NCI-H2171 treated with DMSO at 0.1 percent for 48 hours (cell line): ENCODE measurements around the gene LRRC9.
"Not testable (repeated sequence)": the region's sequence is repeated elsewhere in the genome, so short reads cannot be mapped to it uniquely, and the experiment has no call there.

Experiments
- DNase-seq: peaks from one replicate; lab custom pipeline; 2025; lab: John Stamatoyannopoulos, UW

The LRRC9 gene

GRCh38 chr14:60064491-60065072 is 144.6 kb downstream of the LRRC9 start:
- peak; percentile 50 for DNase-seq

DNA sequence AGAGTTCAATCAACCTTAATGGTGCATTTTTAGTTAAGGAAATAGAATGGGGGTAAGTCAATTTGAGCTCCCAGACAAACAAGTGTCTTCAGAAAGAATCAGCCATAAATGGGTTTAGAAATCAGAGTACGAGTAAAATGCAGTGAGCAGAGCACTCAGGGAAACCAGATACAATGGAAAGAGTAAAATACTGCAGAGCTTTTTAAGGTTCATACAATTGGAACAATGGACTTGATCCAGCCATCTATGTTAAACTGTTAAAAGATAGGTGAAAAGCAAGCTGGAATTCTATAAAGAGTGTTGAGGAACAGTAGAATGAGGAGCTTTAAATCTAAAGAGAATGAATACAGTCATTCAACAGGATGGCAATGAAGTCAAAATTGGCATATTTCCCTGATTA is 147.9 kb downstream of the LRRC9 start:
- DNase-seq, result no peak

DNA sequence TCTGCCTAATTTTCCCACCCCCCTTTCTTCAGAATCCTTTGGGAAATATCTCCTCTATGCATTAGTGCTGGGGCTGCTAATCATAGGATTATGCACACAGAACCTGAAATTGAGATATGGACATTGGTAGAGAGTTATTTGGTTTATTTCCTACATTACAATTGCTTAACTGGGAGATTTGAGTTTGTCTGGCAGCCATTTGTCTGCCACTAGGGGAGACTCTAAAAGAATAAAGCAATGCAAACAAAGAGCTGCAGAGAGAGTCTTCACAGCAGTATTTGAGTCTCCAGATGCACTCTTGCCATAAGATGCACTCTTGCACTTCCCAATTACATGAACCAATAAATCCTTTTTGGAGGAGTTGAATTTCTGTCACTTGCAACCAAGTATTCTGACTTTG is 159.8 kb downstream of the LRRC9 start:
- DNase-seq, result no peak

DNA sequence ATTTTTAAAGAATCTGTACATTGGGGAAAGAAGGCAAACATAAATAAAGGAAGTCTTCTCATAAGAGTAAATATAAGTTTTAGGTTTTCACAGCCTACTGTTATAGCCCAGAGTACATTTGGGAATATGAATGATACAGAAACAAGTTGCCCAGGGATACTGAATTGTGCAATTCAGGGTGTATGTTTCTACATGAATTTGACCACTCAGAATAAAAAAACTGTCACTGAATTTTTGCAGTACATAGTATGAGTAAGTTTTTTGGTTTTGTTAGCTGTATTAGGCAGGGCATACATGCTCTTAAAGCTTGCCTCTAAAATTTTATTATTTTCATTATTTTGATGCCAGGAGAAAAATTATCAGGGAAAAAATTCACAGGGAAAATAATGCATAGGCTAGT is 165.1 kb downstream of the LRRC9 start:
- no peak for DNase-seq

GRCh38 chr14:60085693-60086092 is 165.7 kb downstream of the LRRC9 start:
- DNase-seq, result no peak

- peak; percentile 68 for DNase-seq
Observed at GRCh38 chr14:60087668-60088067, 167.7 kb downstream of the LRRC9 start.

GRCh38 chr14:60089221-60089620 is 169.3 kb downstream of the LRRC9 start:
- no peak for DNase-seq

DNA sequence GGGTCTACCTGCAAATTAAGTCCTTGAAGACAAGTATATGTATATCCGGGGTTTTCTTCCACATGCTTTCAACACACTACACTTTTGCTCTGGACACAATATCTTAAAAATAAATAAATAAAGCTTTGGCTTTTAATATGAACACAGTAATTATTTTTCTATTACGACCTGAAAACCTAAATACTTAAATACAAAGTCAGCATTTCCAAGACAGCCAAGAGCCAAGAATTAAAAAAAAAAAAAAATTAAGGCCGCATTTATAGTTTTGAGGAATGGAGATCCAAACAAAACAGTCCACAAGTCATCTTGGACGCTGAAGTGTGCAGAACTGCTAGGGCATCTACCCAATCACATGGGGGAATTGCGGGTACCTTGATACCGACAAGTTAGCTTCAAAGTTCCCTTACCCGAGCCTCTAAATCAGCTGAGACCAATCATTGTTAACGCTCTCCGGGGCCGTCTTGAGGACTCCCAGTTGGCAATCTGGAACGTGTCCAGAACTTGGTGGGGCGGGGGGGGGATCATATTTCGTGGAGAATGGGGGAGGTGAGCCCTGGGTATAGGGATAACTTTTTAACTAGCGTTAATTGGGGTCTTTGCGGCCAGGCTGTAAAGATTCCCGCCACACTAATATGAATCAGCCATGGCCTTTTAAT is 171.0 kb downstream of the LRRC9 start:
- peak; percentile 89 for DNase-seq

DNA sequence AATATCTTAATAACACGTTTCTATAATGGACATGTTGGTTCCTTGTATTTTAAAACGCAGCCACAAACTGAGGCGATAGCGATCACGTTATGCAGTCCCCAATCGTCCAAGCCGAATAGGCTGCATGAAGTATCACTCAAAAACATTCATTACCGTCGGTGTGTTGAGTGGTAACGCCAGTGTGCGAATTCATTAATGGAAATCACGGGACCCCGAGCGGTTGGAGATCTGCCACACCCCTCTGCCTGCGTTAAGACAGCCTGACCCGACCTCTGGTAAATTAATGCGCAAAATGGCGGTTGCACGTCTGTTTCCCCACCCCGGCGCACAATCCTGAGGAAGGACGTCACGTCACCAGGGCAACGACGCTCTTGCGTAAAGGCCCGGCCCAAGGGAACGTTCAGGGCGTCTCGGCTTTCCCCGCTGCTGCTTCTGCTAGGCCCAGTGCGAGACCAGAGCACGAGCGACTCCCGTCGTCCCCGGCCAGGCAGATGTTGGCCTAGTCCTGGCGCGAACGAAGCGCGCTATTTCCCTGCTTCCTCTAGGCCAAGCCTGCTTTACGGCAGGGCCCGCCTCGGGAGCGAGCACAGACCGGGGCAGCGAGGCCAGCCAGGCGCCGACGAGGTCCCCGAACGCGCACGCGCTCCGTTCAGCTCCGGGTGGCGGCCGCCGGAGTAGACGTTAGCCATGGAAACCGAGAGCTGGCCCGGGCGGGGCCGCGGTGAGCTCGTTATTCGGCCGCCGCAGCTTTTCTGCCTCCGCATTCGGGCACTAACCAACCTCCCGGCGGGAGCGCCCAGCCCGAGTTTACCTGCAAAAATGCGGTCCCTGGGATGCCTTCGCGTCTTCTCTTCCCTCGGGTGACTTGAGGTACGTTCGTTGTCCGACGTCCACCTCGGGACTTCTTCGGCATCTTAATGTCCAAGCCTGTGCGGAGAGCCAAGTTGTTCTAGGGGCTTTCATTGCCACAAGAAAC is 171.9 kb downstream of the LRRC9 start, which contains the start of gene PCNX4:
PCNX4 (plus strand) TSS at position 374 of the 976 bp plus-strand sequence. CDS start 15,716 bp downstream, outside the sequence.
- peak; percentile 100 for DNase-seq

DNA sequence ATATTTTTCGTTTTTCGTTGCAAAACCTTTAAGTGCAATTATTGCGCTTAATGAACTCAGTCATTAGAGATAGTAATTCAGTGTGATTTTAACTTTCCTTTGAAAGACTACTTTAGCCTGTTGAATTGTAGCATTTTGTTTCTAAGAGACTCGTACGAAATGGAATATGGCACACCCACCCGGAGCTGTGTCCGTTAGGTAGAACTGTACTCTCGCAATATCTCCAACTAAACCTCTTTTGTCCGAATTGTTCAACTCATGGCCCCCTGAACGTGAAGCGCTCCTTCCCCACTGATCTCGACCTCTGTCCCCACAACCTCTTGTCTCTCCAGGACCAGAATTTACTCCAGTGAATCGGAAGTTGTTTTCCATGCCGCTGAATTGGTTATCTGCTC is 172.6 kb downstream of the LRRC9 start:
- DNase-seq, result peak; percentile 53

DNA sequence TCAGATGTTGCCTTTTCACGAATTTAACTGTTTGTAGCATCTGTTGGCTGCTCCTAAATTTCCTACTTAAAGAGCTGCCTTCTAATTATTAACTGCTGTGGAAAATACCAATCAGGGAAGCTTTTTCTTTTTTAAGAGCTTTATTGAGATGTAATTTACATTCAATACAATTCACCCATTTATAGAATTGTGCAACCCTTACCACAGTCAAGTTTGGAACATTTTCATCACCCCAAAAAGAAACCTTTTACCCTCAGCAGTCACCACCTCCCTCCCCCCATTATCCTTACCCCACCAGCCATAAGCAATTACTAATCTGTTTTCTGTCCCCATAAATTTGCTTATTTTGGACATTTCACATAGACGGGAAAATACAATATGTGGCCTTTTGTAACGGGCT is 173.1 kb downstream of the LRRC9 start:
- no peak for DNase-seq

GRCh38 chr14:60093606-60094005 is 173.7 kb downstream of the LRRC9 start:
- DNase-seq, result peak; percentile 23

- no peak for DNase-seq
Observed at GRCh38 chr14:60094306-60094897, 174.5 kb downstream of the LRRC9 start.

DNA sequence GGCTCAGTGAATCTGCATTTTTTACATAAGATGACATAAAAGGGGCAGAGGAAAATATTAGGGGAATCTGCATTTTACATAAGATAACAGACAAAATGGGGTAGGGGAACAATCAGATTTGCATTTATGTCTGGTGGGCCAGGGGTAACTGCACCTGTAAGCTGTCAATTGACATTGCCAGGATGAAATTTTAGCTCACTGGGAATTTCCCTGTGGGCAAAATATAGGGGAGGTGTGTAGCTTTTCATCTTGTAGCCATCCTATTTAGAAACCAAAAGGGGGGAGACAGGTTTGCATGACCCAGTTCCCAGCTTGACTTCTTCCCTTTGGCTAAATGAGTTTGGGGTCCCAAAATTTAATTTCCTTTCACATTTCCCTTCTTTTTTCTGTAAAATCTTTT is 175.3 kb downstream of the LRRC9 start:
- no peak for DNase-seq

GRCh38 chr14:60095781-60096450 is 176.0 kb downstream of the LRRC9 start:
- peak; percentile 23 for DNase-seq

GRCh38 chr14:60097974-60098373 is 178.0 kb downstream of the LRRC9 start:
- no peak for DNase-seq

DNA sequence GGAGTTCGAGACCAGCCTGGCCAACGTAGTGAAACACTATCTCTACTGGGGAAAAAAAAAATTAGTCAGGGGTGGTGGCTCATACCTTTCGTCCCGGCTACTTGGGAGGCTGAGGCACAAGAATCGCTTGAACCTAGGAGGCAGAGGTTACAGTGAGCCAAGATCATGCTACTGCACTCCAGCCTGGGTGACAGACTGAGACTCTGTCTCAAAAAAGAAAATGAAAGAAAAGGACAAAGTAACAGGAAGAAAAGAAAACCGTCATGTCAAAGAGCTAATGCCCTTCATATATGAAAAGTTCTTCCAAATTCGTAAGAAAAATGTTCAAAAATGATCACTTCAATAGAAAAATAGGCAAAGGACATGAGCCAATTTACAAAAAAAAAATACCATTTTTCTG is 179.9 kb downstream of the LRRC9 start:
- DNase-seq, result not testable (repeated sequence)

DNA sequence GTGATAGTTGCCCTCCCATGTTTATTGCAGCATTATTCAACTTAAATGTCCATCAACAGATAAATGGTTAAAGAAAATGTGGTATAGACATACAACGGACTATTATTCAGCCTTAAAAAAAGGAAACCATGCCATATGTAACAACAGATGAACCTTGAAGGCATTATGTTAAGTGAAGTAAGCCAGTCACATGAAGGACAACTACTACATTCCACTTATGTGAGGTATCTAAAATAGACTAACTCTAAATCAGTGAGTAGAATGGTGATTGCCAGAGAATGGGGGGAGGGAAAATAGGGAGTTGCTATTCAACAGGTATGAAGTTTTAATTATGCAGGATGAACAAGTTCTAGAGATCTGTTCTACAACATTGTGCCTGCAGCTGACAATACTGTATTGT is 181.8 kb downstream of the LRRC9 start:
- no peak for DNase-seq

GRCh38 chr14:60102389-60102788 is 182.4 kb downstream of the LRRC9 start:
- DNase-seq, result no peak

GRCh38 chr14:60106339-60106738 is 186.4 kb downstream of the LRRC9 start:
- no peak for DNase-seq

GRCh38 chr14:60107477-60107876 is 187.5 kb downstream of the LRRC9 start:
- DNase-seq, result no peak

GRCh38 chr14:60111732-60112131 is 191.8 kb downstream of the LRRC9 start:
- no peak for DNase-seq
